SK-N-SH treated with all-trans-retinoic acid at 6 μM for 48 hours (cell line): ENCODE data around the gene CLDN20.

Source experiments
- ATAC-seq: fragments of 200-7000 bp; cut with Tn5 transposase; 3 replicates; pipeline ENCODE4 v1.9.1; 2020; ENCODE audit warnings: mild to moderate bottlenecking, moderate library complexity
- BACH2 ChIP-seq: fragments of 250-450 bp; sonication (Bioruptor Pico); IDR thresholded peaks from 2 replicates; pipeline ENCODE4 v1.9.0; 2021; ENCODE audit warnings: mild to moderate bottlenecking, borderline replicate concordance
- CSDC2 ChIP-seq: fragments of 250-450 bp; sonication (Bioruptor Pico); IDR thresholded peaks from 2 replicates; pipeline ENCODE4 v1.5.0; 2020; ENCODE audit warnings: mild to moderate bottlenecking, moderate library complexity
- ESRRG ChIP-seq: fragments of 250-450 bp; sonication (Bioruptor Pico); IDR thresholded peaks from 2 replicates; pipeline ENCODE4 v1.6.1; 2021; ENCODE audit warnings: mild to moderate bottlenecking
- ISL1 ChIP-seq: fragments of 250-450 bp; sonication (Bioruptor Pico); IDR thresholded peaks from 2 replicates; pipeline ENCODE4 v2.1.2; 2022; ENCODE audit warnings: mild to moderate bottlenecking, moderate library complexity
- OSR1 ChIP-seq: fragments of 250-450 bp; sonication (Bioruptor Pico); IDR thresholded peaks from 2 replicates; pipeline ENCODE4 v1.8.0; 2022; ENCODE audit warnings: moderate library complexity, mild to moderate bottlenecking, inconsistent platforms
- POU6F1 ChIP-seq: fragments of 250-450 bp; sonication (Bioruptor Pico); IDR thresholded peaks from 2 replicates; pipeline ENCODE4 v1.8.0; 2021; ENCODE audit warnings: low read depth, mild to moderate bottlenecking, moderate library complexity, borderline replicate concordance
- PPARA ChIP-seq: fragments of 250-450 bp; sonication (Bioruptor Pico); IDR thresholded peaks from 2 replicates; pipeline ENCODE4 v1.5.0; 2020; ENCODE audit warnings: mild to moderate bottlenecking, borderline replicate concordance
- RARB ChIP-seq: fragments of 250-450 bp; sonication (Bioruptor Pico); IDR thresholded peaks from 2 replicates; pipeline ENCODE4 v1.8.0; 2021; ENCODE audit warnings: mild to moderate bottlenecking, moderate library complexity
- SNAI2 ChIP-seq: fragments of 250-450 bp; sonication (Bioruptor Pico); IDR thresholded peaks from 2 replicates; pipeline ENCODE4 v1.5.0; 2020; ENCODE audit warnings: mild to moderate bottlenecking, moderate library complexity
- TCF4 ChIP-seq: fragments of 250-450 bp; sonication (Bioruptor Pico); IDR thresholded peaks from 2 replicates; pipeline ENCODE4 v1.8.0; 2021; ENCODE audit warnings: mild to moderate bottlenecking, moderate library complexity, borderline replicate concordance
- TOX ChIP-seq: fragments of 250-450 bp; sonication (Bioruptor Pico); IDR thresholded peaks from 2 replicates; pipeline ENCODE4 v1.8.0; 2021; ENCODE audit warnings: mild to moderate bottlenecking, moderate library complexity, borderline replicate concordance
- ZC3H10 ChIP-seq: fragments of 250-450 bp; sonication (Bioruptor Pico); IDR thresholded peaks from 2 replicates; pipeline ENCODE4 v1.5.1; 2021; ENCODE audit warnings: mild to moderate bottlenecking, moderate library complexity
- ZFP3 ChIP-seq: fragments of 250-450 bp; sonication (Bioruptor Pico); IDR thresholded peaks from 2 replicates; pipeline ENCODE4 v1.5.0; 2020; ENCODE audit warnings: mild to moderate bottlenecking, moderate library complexity
- ZFP30 ChIP-seq: fragments of 450-650 bp; formaldehyde crosslinking; IDR thresholded peaks from 2 replicates; pipeline ENCODE4 v1.5.0; 2022; ENCODE audit warnings: mild to moderate bottlenecking, moderate library complexity
- ZNF565 ChIP-seq: fragments of 450-650 bp; formaldehyde crosslinking; conservative IDR thresholded peaks from 2 replicates; pipeline ENCODE4 v1.5.0; 2020; ENCODE audit warnings: low read depth, mild to moderate bottlenecking, moderate library complexity
- ZNF70 ChIP-seq: fragments of 450-650 bp; formaldehyde crosslinking; IDR thresholded peaks from 2 replicates; pipeline ENCODE4 v1.5.0; 2020; ENCODE audit warnings: mild to moderate bottlenecking, moderate library complexity
- ZNF8 ChIP-seq: fragments of 450-650 bp; formaldehyde crosslinking; IDR thresholded peaks from 2 replicates; pipeline ENCODE4 v1.5.0; 2020; ENCODE audit warnings: mild to moderate bottlenecking, moderate library complexity
- TF ChIP-seq, protein P1 (sequence below): fragments of 250-450 bp; sonication (Bioruptor Pico); IDR thresholded peaks from 2 replicates; pipeline ENCODE4 v1.5.1; 2020; ENCODE audit warnings: low read depth, mild to moderate bottlenecking, moderate library complexity
- TF ChIP-seq, protein P2 (sequence below): fragments of 250-450 bp; sonication (Bioruptor Pico); IDR thresholded peaks from 2 replicates; pipeline ENCODE4 v1.5.1; 2021; ENCODE audit warnings: mild to moderate bottlenecking, moderate library complexity

Gene CLDN20

DNA sequence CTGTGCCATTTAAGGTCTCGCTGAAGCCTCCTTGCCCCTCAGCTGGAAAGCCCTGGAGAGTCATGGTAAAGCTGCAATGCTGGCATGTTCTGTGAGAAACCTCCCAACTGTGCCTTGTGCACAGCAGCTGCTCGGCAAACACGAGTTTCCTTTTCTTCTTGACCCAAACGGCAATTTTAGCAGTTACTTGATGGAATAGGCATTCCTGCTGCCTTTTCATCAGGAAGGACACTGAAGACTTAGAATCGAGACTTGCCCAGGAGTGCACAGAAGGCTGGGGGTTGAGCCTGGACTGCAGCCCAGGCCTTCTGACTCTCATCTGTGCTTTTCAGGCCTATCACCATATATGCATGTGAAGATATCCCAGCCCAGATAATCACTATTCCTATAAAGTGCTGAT lies 28.7 kb upstream of the CLDN20 start:
- no peak for ATAC-seq
- no peak for TF ChIP-seq PPARA (CRISPR knock-in tag)
- TF ChIP-seq TCF4 (CRISPR knock-in tag) = no peak
- TF ChIP-seq OSR1 (CRISPR knock-in tag) = no peak
- no peak for TF ChIP-seq ZFP3 (CRISPR knock-in tag)
- no peak for TF ChIP-seq ZFP30 (CRISPR knock-in tag)
- TF ChIP-seq BACH2 (CRISPR knock-in tag) = no peak
- no peak for TF ChIP-seq ZC3H10
- no peak for TF ChIP-seq CSDC2
- TF ChIP-seq, protein P1, sequence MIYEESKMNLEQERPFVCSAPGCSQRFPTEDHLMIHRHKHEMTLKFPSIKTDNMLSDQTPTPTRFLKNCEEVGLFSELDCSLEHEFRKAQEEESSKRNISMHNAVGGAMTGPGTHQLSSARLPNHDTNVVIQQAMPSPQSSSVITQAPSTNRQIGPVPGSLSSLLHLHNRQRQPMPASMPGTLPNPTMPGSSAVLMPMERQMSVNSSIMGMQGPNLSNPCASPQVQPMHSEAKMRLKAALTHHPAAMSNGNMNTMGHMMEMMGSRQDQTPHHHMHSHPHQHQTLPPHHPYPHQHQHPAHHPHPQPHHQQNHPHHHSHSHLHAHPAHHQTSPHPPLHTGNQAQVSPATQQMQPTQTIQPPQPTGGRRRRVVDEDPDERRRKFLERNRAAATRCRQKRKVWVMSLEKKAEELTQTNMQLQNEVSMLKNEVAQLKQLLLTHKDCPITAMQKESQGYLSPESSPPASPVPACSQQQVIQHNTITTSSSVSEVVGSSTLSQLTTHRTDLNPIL (CRISPR knock-in tag) = no peak
- TF ChIP-seq, protein P2, sequence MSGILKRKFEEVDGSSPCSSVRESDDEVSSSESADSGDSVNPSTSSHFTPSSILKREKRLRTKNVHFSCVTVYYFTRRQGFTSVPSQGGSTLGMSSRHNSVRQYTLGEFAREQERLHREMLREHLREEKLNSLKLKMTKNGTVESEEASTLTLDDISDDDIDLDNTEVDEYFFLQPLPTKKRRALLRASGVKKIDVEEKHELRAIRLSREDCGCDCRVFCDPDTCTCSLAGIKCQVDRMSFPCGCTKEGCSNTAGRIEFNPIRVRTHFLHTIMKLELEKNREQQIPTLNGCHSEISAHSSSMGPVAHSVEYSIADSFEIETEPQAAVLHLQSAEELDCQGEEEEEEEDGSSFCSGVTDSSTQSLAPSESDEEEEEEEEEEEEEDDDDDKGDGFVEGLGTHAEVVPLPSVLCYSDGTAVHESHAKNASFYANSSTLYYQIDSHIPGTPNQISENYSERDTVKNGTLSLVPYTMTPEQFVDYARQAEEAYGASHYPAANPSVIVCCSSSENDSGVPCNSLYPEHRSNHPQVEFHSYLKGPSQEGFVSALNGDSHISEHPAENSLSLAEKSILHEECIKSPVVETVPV (CRISPR knock-in tag) = no peak
- TF ChIP-seq ISL1 (CRISPR knock-in tag) = no peak
- TF ChIP-seq SNAI2 (CRISPR knock-in tag) = no peak
- TF ChIP-seq ZNF70 (CRISPR knock-in tag) = no peak
- no peak for TF ChIP-seq POU6F1 (CRISPR knock-in tag)

DNA sequence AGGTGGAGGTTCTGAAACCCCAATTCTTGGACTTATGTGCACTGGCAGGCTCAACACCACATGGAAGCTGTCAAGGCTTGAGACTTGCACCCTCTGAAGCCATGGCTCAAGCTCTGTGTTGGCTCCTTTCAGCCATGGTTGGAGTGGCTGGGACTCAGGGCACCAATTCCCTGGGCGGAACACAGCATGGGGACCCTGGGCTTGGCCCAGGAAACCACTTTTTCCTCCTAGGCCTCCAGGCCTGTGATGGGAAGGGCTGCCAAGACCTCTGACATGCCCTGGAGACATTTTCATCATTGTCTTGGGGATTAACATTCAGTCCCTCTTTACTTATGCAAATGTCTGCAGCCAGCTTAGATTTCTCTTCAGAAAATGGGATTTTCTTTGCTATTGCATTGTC lies 26.2 kb upstream of the CLDN20 start:
- no peak for TF ChIP-seq RARB
- no peak for TF ChIP-seq PPARA (CRISPR knock-in tag)
- TF ChIP-seq ZNF8 = no peak
- TF ChIP-seq TCF4 (CRISPR knock-in tag) = no peak
- TF ChIP-seq ZNF70 (CRISPR knock-in tag) = no peak
- no peak for TF ChIP-seq ZNF565 (CRISPR knock-in tag)
- TF ChIP-seq ZC3H10 = no peak
- TF ChIP-seq TOX (CRISPR knock-in tag) = no peak
- no peak for TF ChIP-seq ZFP3 (CRISPR knock-in tag)
- no peak for TF ChIP-seq OSR1 (CRISPR knock-in tag)
- TF ChIP-seq SNAI2 (CRISPR knock-in tag) = no peak
- TF ChIP-seq POU6F1 (CRISPR knock-in tag) = no peak
- no peak for ATAC-seq

GRCh38 chr6:155240905-155241600 lies 22.8 kb upstream of the CLDN20 start:
- no peak for ATAC-seq
- no peak for TF ChIP-seq TOX (CRISPR knock-in tag)
- no peak for TF ChIP-seq ZNF70 (CRISPR knock-in tag)
- TF ChIP-seq, protein P2 (CRISPR knock-in tag) = no peak
- TF ChIP-seq PPARA (CRISPR knock-in tag) = no peak
- TF ChIP-seq ESRRG (CRISPR knock-in tag) = no peak
- TF ChIP-seq OSR1 (CRISPR knock-in tag) = no peak
- no peak for TF ChIP-seq ZFP30 (CRISPR knock-in tag)
- TF ChIP-seq POU6F1 (CRISPR knock-in tag) = no peak
- TF ChIP-seq ISL1 (CRISPR knock-in tag) = no peak
- no peak for TF ChIP-seq SNAI2 (CRISPR knock-in tag)
